Measurements from ENCODE around the gene HBB. TPM values are rescaled to one million over a fixed set of nuclear protein-coding genes. Genes with fewer than 3 reads are reported as not detected.
"Not testable (repeated sequence)": the region's sequence is repeated elsewhere in the genome, so short reads cannot be mapped to it uniquely, and the experiment has no call there.

The HBB gene
- total and polyA plus RNA-seq, 2 donors (not counting 3 experiments of a cell fraction or from before 2014, with no cell fraction given) = not detected

GRCh38 chr11:5254023-5254422 lies 27.2 kb upstream of the HBB start:
- H3K4me2 ChIP-seq (ENCODE audit: insufficient read depth, low read length); H3K9me3 ChIP-seq (replicated peaks; ENCODE audit: control insufficient read depth, insufficient read depth, low read length); H2AFZ ChIP-seq (ENCODE audit: low read depth, low read length); H3K36me3 ChIP-seq (ENCODE audit: control insufficient read depth in 2 of 2, extremely low read depth in 1 of 2, insufficient read depth in 2 of 2, low read length in 2 of 2); BruUV-seq (replicated peaks); H3K27me3 ChIP-seq (ENCODE audit: control insufficient read depth in 2 of 2, insufficient read depth in 2 of 2, low read length in 2 of 2); CTCF ChIA-PET; POLR2A ChIA-PET; H3K9me1 ChIP-seq (replicated peaks; ENCODE audit: control insufficient read depth, extremely low read depth, insufficient read depth, low read length); DNase-seq (ENCODE audit: low read depth, low spot score); intact Hi-C loops (cut with micrococcal nuclease); H3K79me2 ChIP-seq (ENCODE audit: control insufficient read depth, insufficient read depth, low read length); H4K20me1 ChIP-seq (replicated peaks; ENCODE audit: control insufficient read depth, extremely low read depth, insufficient read depth, low read length); H3K9ac ChIP-seq (replicated peaks; ENCODE audit: extremely low read depth, insufficient read depth, low read length); FAIRE-seq; H3K4me3 ChIP-seq (replicated peaks in 1 of 3; ENCODE audit: insufficient read depth in 1 of 3, low read depth in 1 of 3, low read length in 3 of 3); H3K4me1 ChIP-seq (ENCODE audit: control insufficient read depth, extremely low read depth, insufficient read depth, low read length); dilution Hi-C loops (cut with MboI; ENCODE audit: extremely low pct_ligation_motif_present, low sequenced_read_pairs); H3K27ac ChIP-seq (ENCODE audit: insufficient read depth, low read depth, low read length): not testable (repeated sequence)

GRCh38 chr11:5253440-5253839 lies 26.6 kb upstream of the HBB start:
- intact Hi-C loops (cut with micrococcal nuclease); H3K79me2 ChIP-seq (ENCODE audit: control insufficient read depth, insufficient read depth, low read length); FAIRE-seq; H3K9ac ChIP-seq (replicated peaks; ENCODE audit: extremely low read depth, insufficient read depth, low read length); H4K20me1 ChIP-seq (replicated peaks; ENCODE audit: control insufficient read depth, extremely low read depth, insufficient read depth, low read length); H3K4me1 ChIP-seq (ENCODE audit: control insufficient read depth, extremely low read depth, insufficient read depth, low read length); H2AFZ ChIP-seq (ENCODE audit: low read depth, low read length); BruUV-seq (replicated peaks); DNase-seq (ENCODE audit: low read depth, low spot score); H3K9me3 ChIP-seq (replicated peaks; ENCODE audit: control insufficient read depth, insufficient read depth, low read length); H3K27ac ChIP-seq (ENCODE audit: insufficient read depth, low read depth, low read length); dilution Hi-C loops (cut with MboI; ENCODE audit: extremely low pct_ligation_motif_present, low sequenced_read_pairs); H3K4me3 ChIP-seq (replicated peaks in 1 of 3; ENCODE audit: insufficient read depth in 1 of 3, low read depth in 1 of 3, low read length in 3 of 3); CTCF ChIA-PET; POLR2A ChIA-PET; H3K9me1 ChIP-seq (replicated peaks; ENCODE audit: control insufficient read depth, extremely low read depth, insufficient read depth, low read length); H3K4me2 ChIP-seq (ENCODE audit: insufficient read depth, low read length); H3K36me3 ChIP-seq (ENCODE audit: control insufficient read depth in 2 of 2, extremely low read depth in 1 of 2, insufficient read depth in 2 of 2, low read length in 2 of 2); H3K27me3 ChIP-seq (ENCODE audit: control insufficient read depth in 2 of 2, insufficient read depth in 2 of 2, low read length in 2 of 2): not testable (repeated sequence)

GRCh38 chr11:5252919-5253265 lies 26.0 kb upstream of the HBB start:
- H4K20me1 ChIP-seq (replicated peaks; ENCODE audit: control insufficient read depth, extremely low read depth, insufficient read depth, low read length) = no peaks in the 10 kb centered on the region
- POLR2A ChIA-PET = no interaction called here
- H3K9me1 ChIP-seq (replicated peaks; ENCODE audit: control insufficient read depth, extremely low read depth, insufficient read depth, low read length) = no peaks in the 10 kb centered on the region
- no peaks in the 10 kb centered on the region for H3K4me1 ChIP-seq (ENCODE audit: control insufficient read depth, extremely low read depth, insufficient read depth, low read length)
- H3K9me3 ChIP-seq (replicated peaks; ENCODE audit: control insufficient read depth, insufficient read depth, low read length) = no peaks in the 10 kb centered on the region
- intact Hi-C loops (cut with micrococcal nuclease) (no loop called here), dilution Hi-C loops (cut with MboI; ENCODE audit: extremely low pct_ligation_motif_present, low sequenced_read_pairs) (no loop called here)
- H3K4me3 ChIP-seq (replicated peaks in 1 of 3; ENCODE audit: insufficient read depth in 1 of 3, low read depth in 1 of 3, low read length in 3 of 3) = no peak overlapping the region
- CTCF ChIA-PET = no interaction called here
- DNase-seq (ENCODE audit: low read depth, low spot score) = no peak
- no peaks in the 10 kb centered on the region for H3K27me3 ChIP-seq (ENCODE audit: control insufficient read depth in 2 of 2, insufficient read depth in 2 of 2, low read length in 2 of 2)
- no TSS peak for BruUV-seq (replicated peaks)
- H3K27ac ChIP-seq (ENCODE audit: insufficient read depth, low read depth, low read length) = no peak overlapping the region
- no peak overlapping the region for H3K4me2 ChIP-seq (ENCODE audit: insufficient read depth, low read length)
- H3K36me3 ChIP-seq (ENCODE audit: control insufficient read depth in 2 of 2, extremely low read depth in 1 of 2, insufficient read depth in 2 of 2, low read length in 2 of 2) = no peaks in the 10 kb centered on the region
- FAIRE-seq = no peak
- TF ChIP-seq CTCF (IDR thresholded peaks at IDR 0.05; ENCODE audit: extremely low read depth in 1 of 2, insufficient read depth in 1 of 2, low read depth in 1 of 2, low read length in 2 of 2) = no peak
- no peaks in the 10 kb centered on the region for H3K79me2 ChIP-seq (ENCODE audit: control insufficient read depth, insufficient read depth, low read length)
- no peak overlapping the region for H3K9ac ChIP-seq (replicated peaks; ENCODE audit: extremely low read depth, insufficient read depth, low read length)
- H2AFZ ChIP-seq (ENCODE audit: low read depth, low read length) = no peak overlapping the region
